ENCODE measurements around the gene ALG5. TPM values are rescaled to one million over a fixed set of nuclear protein-coding genes. Genes with fewer than 3 reads are reported as not detected.

The ALG5 gene
- total RNA-seq, 6 donors from 2014 or later: 7.2 to 45.9 (median 30.0) TPM

- no peak overlapping the region for H3K4me3 ChIP-seq
- 79 to 86% methylated on average over 2 of the region's 2 CpGs for WGBS, 2 donors
- no peaks in the 10 kb centered on the region for H3K27me3 ChIP-seq
- TF ChIP-seq CTCF (IDR thresholded peaks at IDR 0.05): no peak
- TF ChIP-seq POLR2AphosphoS5 (IDR thresholded peaks at IDR 0.05): no peak
- no peak for TF ChIP-seq POLR2A (IDR thresholded peaks at IDR 0.05)
- no peak for TF ChIP-seq EP300 (IDR thresholded peaks at IDR 0.05)
- H3K36me3 ChIP-seq: peaks cover 13 to 71% (median 37%) of the 10 kb centered on the region in 4 donors
- H3K4me1 ChIP-seq: no peaks in the 10 kb centered on the region
- DNase-seq: no peak
- no peak for ATAC-seq (ENCODE audit: low FRiP score in 2 of 2)
- no peaks in the 10 kb centered on the region for H3K9me3 ChIP-seq
- no peak overlapping the region for H3K27ac ChIP-seq
Observed at GRCh38 chr13:36965767-36966166, 33.4 kb downstream of the ALG5 start.

DNA sequence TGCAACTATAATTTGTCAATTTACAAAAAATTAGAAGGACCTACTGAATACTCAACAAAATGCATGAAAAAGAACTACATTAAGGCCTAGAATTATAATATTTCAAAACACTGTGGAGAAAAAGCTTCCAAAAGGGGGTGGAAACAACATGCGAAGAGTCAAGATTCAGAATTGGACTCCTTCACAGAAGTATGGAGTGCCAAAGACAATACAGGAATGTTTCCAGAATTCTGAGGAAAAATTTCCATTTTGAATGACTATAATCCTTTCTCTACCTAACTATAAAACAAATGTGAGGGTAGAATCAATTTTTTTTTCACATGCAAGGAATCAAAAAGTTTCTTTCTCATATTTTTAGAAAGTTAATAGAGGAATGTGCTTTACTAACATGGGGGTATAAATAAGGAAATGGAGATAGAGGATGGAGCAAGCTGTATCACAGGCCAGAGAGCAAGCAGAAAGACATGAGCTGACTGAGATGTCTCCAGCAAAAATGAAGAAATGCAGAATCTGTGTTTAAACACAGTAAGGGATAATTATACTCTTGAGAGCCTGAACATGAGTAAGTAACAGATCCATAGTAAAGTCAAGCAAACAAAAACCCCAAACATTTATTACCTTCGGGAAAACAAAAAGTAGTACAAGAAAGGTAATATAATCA, 39.6 kb downstream of the ALG5 start:
- Histone ChIP-seq H3K9me3 (no peaks in the 10 kb centered on the region), H3K36me3 (peaks cover 2 to 46% (median 21%) of the 10 kb centered on the region in 4 donors), H3K27me3 (no peaks in the 10 kb centered on the region), H3K27ac (no peak overlapping the region), H3K4me1 (no peaks in the 10 kb centered on the region), H3K4me3 (no peak overlapping the region)
- DNase-seq (no peak), ATAC-seq (ENCODE audit: low FRiP score in 2 of 2) (no peak)
- 84 to 98% methylated on average over 2 of the region's 2 CpGs for WGBS, 2 donors
- TF ChIP-seq EP300 (IDR thresholded peaks at IDR 0.05) (no peak), POLR2A (IDR thresholded peaks at IDR 0.05) (no peak), CTCF (IDR thresholded peaks at IDR 0.05) (no peak), POLR2AphosphoS5 (IDR thresholded peaks at IDR 0.05) (no peak)

- Histone ChIP-seq H3K4me1 (no peaks in the 10 kb centered on the region), H3K27me3 (no peaks in the 10 kb centered on the region), H3K36me3 (peaks cover 0 to 36% (median 10%) of the 10 kb centered on the region in 4 donors), H3K9me3 (no peaks in the 10 kb centered on the region), H3K4me3 (no peak overlapping the region), H3K27ac (no peak overlapping the region)
- TF ChIP-seq CTCF (IDR thresholded peaks at IDR 0.05) (no peak), POLR2A (IDR thresholded peaks at IDR 0.05) (no peak), EP300 (IDR thresholded peaks at IDR 0.05) (no peak), POLR2AphosphoS5 (IDR thresholded peaks at IDR 0.05) (no peak)
- ATAC-seq (ENCODE audit: low FRiP score in 2 of 2) (no peak), DNase-seq (no peak)
Observed at GRCh38 chr13:36954542-36954941, 44.6 kb downstream of the ALG5 start.

- ATAC-seq (ENCODE audit: low FRiP score in 2 of 2) (no peak), DNase-seq (no peak)
- Histone ChIP-seq H3K36me3 (peaks cover 5 to 45% (median 11%) of the 10 kb centered on the region in 4 donors), H3K27ac (no peak overlapping the region), H3K4me3 (no peak overlapping the region), H3K27me3 (no peaks in the 10 kb centered on the region), H3K4me1 (no peaks in the 10 kb centered on the region), H3K9me3 (no peaks in the 10 kb centered on the region)
- 76 to 90% methylated on average over 2 of the region's 2 CpGs for WGBS, 2 donors
- TF ChIP-seq EP300 (IDR thresholded peaks at IDR 0.05) (no peak), CTCF (IDR thresholded peaks at IDR 0.05) (no peak), POLR2A (IDR thresholded peaks at IDR 0.05) (no peak), POLR2AphosphoS5 (IDR thresholded peaks at IDR 0.05) (no peak)
Observed at GRCh38 chr13:36950920-36951319, 48.2 kb downstream of the ALG5 start.

GRCh38 chr13:36950330-36950729, 48.8 kb downstream of the ALG5 start:
- TF ChIP-seq POLR2A (IDR thresholded peaks at IDR 0.05): no peak
- no peak for TF ChIP-seq EP300 (IDR thresholded peaks at IDR 0.05)
- TF ChIP-seq POLR2AphosphoS5 (IDR thresholded peaks at IDR 0.05): no peak
- no peak for TF ChIP-seq CTCF (IDR thresholded peaks at IDR 0.05)
- Histone ChIP-seq H3K27me3 (no peaks in the 10 kb centered on the region), H3K4me3 (no peak overlapping the region), H3K9me3 (no peaks in the 10 kb centered on the region), H3K4me1 (no peaks in the 10 kb centered on the region), H3K27ac (no peak overlapping the region), H3K36me3 (peaks cover 5 to 45% (median 11%) of the 10 kb centered on the region in 4 donors)
- no peak for ATAC-seq (ENCODE audit: low FRiP score in 2 of 2)
- DNase-seq: no peak
- WGBS, 2 donors: 91 to 95% methylated on average over 4 of the region's 4 CpGs
